Measurements from ENCODE around the gene RAPGEF1.

RAPGEF1 gene

DNA sequence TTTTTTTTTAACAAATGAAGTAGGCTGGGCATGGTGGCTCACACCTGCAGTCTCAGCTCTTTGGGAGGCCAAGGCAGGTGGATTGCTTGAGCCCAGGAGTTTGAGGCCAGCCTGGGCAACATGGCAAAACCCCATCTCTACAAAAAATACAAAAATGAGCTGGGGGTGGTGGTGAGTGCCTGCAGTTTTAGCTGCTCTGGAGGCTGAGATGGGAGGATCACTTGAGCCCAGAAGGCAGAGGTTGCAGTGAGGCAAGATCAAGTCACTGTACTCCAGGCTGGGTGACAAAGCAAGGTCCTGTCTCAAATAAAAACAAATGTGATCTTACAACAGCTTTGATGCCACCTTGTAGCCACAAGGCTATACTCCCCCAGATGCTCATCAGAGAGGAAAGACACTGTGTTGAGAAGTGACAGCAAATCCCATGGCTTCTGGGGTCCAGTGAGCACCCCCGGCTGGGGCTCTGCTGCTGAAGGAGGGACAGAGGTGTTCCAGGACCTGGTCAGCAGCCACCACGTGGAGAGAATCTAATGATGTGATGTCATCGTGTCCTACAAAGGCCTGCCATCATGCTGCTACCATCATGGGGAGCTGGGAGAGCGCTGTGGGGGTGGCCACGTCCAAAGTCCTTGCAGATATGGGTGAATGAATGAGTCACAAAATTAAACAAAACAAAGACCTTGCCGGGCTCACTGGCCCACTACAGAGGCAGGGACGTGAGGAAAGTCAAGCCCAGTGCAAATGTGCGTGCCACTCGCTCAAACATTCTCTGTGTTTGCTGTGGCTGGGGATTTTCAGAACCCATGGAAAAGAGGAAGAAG is 133.9 kb downstream of the RAPGEF1 start:
- DNase-seq (ENCODE audit: low read depth) = no peak

DNA sequence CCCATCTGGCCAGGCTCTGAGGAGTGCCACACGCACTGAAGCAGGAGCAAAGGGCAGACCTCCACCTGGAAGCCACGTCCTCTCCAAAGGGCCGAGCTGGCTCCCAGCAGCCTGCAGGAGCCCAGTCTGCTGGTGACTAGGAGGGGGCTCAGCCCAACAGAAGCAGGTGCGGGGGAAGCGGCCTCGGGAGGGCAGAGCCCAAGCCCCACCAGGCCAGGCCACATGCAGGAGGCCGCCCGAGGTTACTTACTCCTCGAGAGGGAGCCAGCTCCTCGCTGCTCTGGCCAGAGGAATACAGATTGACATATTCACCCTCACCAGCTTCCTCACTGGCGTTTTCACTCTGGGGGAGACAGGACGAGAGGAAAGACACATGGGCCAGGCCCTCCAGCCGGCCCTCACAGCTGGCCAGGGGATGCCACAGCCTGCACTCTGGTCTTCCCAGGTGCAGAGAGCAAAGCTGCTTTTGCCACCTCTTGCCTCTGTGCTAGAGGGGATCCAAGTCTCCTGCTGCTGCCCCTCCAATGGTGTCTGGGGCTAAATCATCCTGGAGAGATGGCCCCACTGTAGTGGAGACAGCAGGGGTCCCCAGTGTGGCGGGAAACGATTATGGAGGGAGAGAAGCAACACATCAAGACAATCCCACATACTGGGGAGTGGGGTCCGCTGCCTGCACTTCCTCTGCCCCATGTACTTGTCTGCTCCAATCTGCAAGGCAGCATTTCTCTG is 136.0 kb downstream of the RAPGEF1 start:
- DNase-seq (ENCODE audit: low read depth) = no peak

DNA sequence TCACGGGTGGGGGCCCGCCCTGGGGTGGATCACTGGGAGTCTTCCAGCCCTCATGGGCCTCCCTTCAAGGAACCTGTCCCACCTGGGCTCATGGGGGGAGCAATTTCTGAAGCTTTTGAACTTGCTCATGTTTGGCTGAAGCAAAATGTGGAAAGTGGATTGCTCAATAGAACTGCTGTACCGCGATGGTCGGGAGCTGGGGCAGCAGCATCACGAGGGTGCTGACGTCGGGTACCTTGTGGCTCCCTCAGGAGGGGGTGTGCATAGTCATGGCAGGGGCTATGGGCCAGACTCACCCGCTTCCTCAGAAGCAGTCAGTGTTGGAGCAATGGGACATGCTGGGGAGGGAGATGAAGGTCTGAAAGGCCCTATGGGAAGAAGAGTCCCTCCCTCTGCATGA is 136.7 kb downstream of the RAPGEF1 start:
- DNase-seq (ENCODE audit: low read depth) = no peak

DNA sequence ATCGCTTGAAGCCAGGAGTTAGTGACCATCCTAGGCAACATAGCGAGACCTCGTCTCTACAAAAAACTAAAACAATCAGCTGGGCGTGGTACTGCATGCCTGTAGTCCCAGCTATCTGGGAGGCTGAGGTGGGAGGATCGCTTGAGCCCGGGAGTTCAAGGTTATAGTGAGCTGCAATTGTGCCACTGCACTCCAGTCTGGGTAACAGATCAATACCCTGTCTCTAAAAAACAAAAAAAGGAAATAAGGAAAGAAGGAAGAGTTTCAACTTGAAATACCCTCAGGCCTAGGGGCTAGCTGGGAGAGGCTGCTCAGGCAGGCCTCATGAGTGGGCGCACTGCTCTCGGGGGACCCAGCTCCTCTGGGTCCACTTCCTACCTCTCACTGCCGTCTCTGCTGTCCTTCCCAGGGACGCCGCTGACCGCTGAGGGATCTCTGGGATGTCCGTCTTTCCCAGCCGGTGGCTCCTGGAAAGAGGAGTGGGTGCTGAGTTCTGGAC is 138.1 kb downstream of the RAPGEF1 start:
- DNase-seq (ENCODE audit: low read depth) = no peak

DNA sequence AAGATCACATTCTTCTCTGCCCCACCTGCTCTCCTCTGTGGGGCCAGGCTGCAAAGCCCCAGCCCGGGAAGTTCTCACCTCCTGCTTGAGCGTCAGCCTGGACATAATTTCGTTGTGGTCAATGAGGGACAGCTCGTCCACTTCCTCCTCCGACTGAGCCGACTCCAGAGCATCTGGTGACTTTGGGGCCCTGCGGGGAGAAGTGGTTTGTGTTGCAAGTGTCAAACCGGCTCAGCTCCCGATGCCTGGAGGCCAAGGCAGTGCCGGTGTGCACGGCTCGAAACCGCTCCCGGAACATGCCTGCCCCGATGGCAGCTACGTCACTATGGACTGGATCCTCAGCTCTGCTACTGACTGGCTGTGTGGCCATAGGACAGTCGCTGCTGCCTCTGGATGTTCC is 141.8 kb downstream of the RAPGEF1 start:
- DNase-seq (ENCODE audit: low read depth) = no peak

DNA sequence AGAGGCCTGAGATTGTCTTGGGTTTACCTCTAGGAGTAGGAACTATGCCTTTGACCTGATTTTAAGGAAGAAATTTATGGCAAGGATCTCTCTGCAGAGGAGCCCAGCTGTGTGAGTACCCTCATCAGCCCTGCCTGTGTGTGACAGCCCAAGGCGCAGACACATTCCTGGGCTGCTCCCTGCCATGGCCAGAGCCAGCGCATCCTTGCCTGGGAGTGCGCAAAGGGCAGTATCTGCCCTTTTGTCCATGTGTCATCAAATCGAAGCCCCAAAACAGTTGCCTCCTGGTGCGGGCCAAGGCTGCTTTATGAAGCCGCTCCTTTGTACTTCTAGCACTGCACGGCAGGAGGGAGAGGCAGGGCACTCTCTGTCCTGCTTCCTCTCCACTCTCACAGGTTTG is 142.6 kb downstream of the RAPGEF1 start:
- no peak for DNase-seq (ENCODE audit: low read depth)

DNA sequence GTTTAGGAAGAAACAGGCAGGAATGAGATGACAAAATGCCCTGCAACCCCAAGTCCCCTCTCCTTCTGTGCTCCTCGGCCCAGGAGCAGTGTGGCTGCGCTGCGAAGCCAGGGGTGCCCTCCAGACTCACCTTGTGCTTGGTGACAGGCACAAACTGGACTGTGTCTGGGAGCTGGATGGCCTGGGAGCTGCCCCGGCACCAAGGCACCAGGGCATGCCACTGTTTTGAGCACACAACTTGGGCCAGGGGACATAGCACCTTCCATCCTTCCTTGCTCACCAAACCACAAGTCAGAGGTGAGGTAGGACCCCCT is 143.5 kb downstream of the RAPGEF1 start:
- DNase-seq (ENCODE audit: low read depth) = no peak

DNA sequence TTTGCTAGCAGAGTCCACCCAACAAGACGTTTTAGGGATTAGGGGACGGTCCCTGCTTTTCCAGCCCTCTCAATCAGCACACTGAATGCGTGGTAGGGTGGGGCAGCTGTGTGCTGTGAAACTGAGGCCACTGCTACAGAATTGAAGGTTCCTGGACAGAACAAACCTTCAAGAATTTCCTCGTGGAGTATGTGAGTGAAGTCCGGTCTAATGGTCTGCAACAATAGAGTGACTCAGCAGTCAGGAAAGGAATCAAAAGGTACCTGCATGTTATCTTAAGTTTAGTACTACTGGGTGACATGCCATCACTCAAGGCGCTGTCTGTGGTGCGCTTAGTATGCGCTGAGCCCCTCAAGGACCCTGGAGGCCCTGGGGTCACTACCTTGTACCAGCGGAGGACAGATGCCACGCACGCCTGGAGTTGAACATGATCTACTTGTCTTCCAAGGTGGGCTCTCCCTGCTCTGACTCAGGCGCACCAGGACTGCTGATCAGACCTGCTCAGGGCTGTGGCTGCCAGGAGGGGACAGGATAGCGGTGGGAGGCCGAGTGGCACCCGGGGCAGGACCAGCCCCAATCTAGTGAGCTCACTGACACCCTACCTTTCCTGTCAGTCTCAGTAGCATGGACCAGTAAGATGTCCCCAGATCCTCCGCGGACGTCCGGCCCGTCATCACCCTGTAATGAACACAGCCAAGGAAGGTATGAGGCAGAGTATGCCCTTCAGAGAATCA is 144.0 kb downstream of the RAPGEF1 start:
- DNase-seq (ENCODE audit: low read depth) = no peak

DNA sequence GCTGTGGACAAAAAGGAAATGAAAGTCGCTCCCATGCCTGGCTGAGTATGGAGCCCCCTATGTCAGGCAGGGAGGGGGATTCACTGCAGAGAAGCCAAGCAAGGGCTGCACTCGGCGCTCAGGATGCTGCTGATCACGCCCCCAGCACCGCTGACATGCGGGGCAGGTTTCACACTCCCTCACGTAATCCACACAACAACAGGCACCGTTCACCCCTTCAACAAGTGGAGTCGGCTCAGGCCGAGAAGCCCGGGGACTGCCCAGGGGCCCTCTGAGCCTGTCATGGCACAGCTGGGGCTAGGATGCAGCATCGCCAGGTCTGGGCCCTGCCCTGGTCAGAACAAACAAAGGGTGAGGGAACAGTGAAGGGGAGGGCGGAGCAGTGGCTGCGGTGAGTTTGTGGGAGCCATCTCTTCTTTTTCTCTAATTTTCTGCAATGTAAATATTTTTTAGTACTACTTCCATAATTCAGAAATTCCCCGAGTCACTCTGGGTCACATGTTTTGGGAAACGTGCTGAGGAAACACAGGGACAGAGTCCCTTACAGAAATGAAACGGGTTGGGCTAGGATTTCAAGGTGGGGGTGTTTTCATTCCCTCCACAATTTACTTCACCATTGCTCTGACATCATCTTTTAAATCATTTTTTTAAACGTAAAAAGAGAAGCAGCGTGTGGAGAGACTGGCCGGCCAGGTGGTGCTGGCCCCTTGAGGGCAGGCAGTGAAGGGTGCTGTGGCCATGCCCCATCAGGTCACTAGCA is 144.8 kb downstream of the RAPGEF1 start:
- DNase-seq (ENCODE audit: low read depth) = no peak

DNA sequence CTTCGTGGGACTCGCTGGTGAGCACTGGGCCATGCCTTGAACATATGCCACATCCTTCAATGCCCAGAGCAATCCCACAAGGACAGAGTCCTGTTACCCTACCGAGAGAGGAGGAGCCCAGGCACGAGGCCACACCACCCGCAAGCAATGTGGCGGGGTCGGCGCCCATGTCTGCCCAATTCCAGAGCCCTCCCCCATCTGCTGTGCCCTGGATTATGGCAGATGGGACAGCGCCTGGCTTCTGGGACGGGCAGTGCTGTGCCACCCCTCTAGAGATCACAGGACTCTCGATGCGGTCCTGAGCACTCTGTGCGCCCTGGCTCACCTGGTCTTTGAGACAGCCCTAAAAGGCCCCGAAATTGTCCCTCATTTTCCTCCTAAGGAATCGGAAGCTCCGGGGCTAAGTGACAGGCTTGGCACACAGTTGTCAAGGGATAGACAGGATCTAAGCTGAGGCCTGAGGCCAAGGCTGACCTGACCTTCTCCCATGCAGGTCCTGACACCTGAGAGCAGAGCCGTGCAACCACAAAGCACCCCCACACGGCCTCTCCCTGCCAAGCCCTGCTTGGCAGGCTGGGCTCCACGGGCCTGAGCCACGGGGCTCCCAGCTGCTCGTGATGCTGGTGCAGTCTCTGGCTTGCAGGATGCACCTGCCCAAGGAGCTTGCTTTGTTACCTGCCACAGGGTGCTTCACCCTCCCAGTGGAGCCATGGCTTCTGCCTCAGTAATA is 145.8 kb downstream of the RAPGEF1 start:
- DNase-seq (ENCODE audit: low read depth) = no peak

DNA sequence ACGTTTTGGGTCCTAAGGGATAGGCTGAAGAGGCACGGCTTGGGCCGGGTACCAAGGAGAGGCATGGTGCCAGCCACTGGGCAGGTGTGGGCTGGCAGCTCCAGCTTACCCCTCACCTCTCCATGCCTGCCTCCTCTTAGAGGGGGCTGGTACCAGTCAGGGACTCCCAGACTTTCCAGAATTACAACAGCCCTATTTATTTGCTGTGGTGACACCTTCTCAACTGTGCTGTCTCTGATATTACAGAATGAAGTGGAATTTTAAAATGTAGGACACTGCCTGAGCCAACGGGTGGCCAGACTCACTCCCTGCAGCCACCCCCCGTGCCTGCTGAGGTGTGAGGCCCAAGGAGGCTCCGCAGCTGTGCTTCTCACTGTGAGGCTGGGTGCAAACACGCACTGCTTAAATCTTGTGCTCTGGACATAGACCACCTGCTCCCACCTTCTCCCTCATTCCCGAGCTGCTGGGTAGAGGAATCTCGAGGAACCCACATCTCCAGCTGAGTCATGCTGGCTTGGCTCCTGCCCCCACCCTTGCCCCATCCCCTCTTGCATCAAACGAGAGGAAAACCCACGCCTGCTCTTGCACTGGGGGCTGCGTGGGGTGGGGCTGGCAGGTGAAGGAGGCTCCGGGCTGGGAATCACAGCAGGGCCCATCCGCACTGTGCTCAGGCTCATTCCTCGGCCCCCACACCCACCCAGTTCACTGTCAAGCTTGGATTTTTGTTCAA is 146.6 kb downstream of the RAPGEF1 start:
- DNase-seq (ENCODE audit: low read depth) = no peak

DNA sequence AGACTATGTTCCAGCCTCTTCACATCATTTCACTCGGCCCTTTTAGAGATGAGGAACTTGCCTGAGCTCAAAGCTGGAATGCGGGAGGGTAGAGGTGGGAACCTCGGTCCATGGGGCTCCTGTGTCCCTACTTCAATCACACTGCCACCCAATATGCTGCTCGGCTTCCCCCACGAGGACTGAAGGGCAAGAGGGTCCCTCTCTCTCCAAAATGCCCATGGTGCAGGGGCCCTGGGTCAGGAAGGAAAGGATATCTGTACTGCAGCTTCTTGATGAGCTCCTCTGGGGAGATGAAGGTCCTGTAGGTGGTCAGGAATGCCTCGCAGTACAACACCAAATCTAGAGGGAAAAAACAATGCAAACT is 148.0 kb downstream of the RAPGEF1 start:
- no peak for DNase-seq (ENCODE audit: low read depth)

DNA sequence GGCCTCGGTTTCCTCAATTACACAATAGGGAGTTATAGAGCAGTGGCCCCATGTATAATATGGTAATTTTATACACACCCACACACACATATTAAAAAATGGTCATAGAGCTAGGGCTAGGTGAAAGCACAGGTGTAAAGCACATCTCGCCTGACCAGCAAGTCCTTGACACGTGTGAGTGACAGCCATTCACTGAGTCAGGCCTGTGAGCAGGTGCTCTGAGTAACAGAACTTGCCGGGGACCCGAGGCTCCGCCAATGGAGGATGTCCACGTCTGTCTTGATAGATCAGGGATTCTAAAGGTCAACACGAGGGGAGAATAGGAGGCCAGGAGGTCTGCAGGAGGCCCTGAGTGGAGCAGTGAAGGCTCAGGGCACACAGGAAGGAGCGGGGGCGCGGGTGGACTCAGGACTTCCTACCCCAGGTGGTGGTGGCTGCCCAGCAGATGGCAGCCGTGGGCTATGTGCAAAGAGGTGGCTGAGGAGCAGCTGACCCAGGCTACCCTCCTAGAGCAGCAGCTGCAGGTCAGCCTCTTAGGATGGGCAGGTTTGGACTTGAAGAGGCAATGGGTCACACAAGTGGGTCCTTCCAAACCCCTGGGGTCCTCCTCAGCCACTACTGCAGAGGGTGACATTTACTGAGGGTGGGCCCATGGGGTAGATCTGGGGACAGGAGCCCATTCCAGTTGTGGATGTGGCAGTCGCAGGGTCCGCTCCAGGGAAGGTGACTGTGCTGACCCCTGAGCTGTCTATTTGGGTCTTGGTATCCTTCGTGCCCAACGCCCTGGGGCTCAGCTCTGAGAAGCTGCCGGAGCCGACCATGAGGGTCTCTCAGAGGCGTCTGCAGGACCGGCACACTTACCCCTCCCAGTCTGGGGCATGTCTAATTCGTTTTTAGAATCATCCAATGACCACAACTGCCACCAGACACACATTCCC is 148.7 kb downstream of the RAPGEF1 start:
- peak; percentile 43 for DNase-seq (ENCODE audit: low read depth)

DNA sequence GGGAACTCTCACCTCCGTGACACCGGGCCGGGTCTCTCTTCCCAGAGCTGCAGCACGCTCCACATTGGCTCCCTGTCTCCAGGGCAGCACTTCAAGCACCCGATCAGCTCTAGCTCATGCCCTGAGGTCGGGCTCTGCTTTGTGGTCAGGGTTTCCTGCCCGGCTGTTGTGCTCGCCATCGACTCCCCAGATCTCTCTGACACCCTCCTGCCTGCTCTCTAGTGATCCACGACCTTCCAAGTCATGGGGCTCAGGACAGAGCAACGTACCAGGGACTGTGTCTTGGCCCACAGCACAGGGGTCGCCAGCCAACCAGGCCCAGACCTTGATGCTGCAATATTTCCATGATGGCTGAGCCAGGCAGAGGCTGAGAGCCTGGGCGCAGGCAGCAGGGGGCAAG is 149.4 kb downstream of the RAPGEF1 start:
- no peak for DNase-seq (ENCODE audit: low read depth)

DNA sequence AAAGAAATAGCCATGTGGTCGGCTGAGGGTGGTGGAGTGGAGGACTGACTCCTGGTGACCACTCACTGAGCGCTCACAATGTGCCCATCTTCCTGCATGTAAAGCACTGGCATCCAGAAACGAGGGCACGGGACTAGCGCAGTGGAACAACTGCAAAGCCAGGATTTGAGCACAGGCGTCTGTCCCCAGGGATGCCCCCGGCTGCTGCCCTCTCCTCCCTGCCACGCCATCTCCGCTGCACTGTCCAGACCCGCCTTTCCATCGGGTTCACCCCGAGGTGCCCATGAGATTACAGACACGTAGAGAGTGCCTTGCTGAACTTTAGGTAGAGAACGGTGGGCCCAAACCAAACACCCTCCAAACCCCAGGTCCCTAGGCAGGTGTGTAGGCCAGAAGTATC is 149.9 kb downstream of the RAPGEF1 start:
- no peak for DNase-seq (ENCODE audit: low read depth)

DNA sequence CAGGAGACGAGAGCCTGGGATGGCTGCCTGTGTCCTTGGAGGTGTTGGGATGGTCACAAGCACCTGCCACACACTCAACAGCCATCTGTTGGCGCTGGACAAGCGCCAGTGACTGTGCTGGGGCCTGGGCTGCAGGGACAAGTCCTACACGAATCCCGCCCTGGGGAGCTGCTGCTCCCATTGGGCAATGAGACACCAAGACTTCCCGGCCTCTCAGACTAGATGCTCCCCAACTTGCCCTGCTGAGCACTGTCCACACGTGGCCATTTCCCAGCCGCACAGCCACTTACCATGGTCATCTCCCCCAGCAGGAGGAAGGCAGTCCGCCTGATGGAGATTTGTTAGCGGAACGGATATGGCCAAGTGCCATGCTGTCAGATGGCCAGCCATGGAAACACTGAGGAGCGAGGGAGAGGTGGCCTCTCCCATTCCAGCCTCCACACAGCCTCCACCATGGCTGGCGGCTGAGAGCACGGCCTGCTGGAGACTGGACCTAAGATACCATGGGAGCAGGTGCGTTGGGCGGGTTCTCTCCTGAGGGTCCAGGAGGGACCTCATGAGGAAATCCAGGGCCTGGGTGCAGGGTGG is 150.7 kb downstream of the RAPGEF1 start:
- DNase-seq (ENCODE audit: low read depth) = no peak

DNA sequence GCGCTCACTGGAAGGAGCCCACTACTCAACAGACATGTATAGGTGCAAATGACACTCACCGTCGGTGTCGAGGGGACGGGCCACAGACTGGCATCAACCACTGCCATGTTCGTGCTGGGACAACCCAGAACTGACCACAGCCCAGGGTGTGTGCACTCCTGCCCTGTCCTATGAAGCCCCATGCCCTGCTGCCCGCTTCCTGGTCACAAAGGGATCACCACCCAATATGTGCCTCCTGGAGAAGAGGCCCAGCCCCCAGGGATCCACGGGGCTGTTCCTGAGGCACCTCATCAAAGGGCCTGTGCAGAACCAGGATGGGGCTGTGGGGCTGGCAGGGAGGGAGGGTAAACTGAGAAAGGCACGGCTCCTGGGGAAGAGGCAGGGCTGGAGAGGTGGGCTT is 151.5 kb downstream of the RAPGEF1 start:
- DNase-seq (ENCODE audit: low read depth) = no peak

DNA sequence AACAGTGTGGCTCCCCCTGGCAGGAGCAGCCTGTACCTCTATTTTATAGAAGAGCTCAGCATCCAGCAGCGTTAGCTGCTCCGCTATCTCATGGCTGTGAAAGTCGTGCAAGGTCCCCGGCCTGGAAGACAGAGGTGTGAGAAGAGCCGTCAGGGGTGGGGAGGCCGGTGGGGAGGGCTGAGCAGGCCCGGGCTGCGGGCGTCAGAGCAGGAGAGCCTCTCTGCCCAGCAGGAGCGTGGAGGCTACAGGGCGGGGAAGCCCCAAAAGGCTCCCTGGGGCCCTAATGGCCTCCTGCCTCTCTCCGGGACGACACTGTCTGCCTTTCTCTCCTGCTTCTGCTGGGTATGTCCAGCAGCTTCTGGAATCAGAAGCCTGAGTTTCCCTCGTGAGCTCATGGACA is 152.0 kb downstream of the RAPGEF1 start:
- DNase-seq (ENCODE audit: low read depth) = no peak

DNA sequence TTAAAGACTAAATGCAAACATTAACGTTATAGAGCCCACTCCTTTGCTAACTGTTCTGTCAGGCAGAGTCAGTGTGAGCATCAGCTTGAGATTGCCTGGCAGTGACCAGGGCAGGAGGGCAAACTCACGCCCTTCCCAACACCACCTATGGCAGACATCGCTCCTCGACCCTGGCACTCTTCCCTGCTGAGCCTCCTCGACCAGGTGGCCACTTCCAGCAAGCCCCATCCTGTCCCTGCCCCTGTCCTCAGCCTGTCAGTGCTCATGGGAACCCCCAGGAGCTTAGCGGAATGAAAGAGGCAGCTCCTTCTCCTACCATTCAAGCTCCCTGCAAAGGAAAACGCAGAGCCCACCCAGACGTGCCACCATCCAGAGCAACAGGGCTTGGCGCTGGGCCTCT is 152.5 kb downstream of the RAPGEF1 start:
- DNase-seq (ENCODE audit: low read depth) = no peak

Data from stimulated activated CD8-positive, alpha-beta memory T cell treated with anti-CD3 and anti-CD28 coated beads, Interleukin-15, amount 100 ng/mL, for 24 hours (primary cell).